ENCODE measurements around the gene PRDM7.
"Not testable (repeated sequence)": the region's sequence is repeated elsewhere in the genome, so short reads cannot be mapped to it uniquely, and the experiment has no call there.

PRDM7 gene

DNA sequence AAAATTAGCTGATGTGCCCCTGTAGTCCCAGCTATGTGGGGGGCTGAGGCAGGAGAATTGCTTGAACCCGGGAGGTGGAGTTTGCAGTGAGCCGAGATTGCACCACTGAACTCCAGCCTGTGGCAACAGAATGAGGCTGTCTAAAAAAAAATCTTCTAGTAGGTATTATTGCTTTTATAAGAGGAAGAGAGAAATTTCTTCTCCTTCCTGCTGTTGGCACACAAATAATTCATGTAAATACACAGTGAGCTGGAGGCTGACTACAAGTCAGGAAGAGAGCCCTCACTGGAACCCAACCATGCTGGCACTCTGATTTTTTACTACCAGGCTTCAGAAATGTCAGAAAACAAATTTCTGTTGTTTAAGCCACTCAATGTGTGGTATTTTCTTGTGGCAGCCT lies 6.7 kb downstream of the PRDM7 start:
- no peak for DNase-seq

GRCh38 chr16:90061437-90061836 lies 15.7 kb downstream of the PRDM7 start:
- DNase-seq, result no peak

GRCh38 chr16:90057738-90058173 lies 19.4 kb downstream of the PRDM7 start:
- no peak for DNase-seq

DNA sequence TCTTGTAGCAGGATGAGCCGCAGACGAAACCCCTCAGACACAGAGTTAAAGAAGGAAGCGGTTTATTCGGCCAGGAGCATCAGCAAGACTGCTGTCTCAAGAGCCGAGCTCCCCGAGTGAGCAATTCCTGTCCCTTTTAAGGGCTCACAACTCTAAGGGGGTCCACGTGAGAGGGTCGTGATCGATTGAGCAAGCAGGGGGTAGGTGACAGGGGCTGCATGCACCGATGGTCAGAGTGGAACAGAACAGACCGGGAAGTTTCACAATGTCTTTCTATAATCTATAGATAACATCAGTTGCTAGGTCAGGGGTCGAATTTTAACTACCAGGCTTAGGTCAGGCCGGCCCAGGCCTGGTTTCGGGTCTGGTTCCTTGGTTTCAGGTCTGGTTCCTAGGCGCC lies 20.6 kb downstream of the PRDM7 start:
- not testable (repeated sequence) for DNase-seq

GRCh38 chr16:90055371-90055770 lies 21.8 kb downstream of the PRDM7 start:
- no peak for DNase-seq

DNA sequence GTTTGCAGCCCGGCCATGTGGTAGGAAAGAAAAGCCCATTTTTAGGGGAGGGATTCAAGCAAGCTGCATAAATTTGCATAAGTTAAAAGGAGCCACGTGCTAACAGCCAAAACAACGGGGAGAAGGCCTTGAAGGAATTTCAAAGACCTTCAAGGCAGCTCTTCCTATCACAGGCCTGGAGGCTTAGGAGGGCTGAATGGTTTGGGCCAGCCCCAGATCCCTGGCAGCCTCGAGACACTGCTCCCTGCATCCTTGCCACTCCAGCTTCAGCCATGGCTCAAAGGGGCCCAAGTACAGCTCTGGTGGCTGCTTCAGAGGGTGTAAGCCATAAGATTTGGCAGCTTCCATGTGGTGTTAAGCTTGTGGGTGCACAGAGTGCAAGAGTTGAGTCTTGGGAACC lies 22.6 kb downstream of the PRDM7 start:
- no peak for DNase-seq

DNA sequence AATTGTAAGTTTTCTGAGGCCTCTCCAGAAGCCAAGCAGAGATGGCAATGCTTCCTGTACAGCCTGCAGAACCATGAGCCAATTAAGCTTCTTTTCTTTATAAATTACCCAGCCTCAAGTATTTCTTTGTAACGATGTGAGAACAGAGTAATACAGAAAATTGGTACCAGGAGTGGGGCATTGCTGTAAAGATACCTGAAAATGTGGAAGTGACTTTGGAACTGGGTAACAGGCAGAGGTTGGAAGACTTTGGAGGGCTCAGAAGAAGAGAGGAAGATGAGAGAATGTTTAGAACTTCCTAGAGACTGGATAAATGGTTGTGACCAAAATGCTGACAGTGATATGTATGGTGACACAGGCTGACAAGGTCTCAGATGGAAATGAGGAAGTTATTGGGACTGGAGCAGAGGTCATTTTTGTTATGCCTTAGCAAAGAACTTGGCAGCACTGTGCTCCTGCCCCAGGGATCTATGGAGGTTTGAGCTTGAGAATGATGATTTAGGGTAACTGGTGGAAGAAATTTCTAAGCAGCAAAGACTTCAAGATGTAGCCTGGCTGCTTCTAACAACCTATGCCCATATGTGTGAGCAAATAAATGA lies 23.1 kb downstream of the PRDM7 start:
- no peak for DNase-seq

- DNase-seq, result no peak
Measured at GRCh38 chr16:90050969-90051368, 26.2 kb downstream of the PRDM7 start.

DNA sequence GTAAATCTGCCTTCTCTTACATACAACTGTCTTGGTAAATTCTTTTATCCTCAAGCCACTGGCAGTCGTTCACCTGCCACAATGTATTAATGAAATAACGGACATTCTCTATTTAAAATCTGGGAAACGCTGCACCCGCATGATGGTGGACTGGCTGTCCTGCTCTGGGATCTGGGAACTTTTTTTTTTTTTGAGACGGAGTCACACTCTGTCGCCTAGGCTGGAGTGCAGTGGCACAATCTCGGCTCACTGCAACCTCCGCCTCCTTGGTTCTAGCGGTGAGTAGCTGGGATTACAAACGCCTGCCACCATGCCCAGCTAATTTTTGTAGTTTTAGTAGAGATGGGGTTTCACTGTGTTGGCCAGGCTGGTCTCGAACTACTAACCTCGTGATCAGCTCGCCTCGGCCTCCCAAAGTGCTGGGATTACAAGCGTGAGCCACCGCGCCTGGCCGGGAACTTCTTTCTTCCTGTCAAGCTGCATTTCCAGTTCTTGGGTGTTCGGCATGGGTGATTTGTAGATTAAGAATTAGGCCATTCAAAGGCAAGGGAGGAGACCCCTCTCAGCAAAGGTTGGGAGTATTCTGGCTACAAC lies 28.3 kb downstream of the PRDM7 start:
- no peak for DNase-seq

GRCh38 chr16:90048347-90048722 lies 28.8 kb downstream of the PRDM7 start:
- no peak for DNase-seq

DNA sequence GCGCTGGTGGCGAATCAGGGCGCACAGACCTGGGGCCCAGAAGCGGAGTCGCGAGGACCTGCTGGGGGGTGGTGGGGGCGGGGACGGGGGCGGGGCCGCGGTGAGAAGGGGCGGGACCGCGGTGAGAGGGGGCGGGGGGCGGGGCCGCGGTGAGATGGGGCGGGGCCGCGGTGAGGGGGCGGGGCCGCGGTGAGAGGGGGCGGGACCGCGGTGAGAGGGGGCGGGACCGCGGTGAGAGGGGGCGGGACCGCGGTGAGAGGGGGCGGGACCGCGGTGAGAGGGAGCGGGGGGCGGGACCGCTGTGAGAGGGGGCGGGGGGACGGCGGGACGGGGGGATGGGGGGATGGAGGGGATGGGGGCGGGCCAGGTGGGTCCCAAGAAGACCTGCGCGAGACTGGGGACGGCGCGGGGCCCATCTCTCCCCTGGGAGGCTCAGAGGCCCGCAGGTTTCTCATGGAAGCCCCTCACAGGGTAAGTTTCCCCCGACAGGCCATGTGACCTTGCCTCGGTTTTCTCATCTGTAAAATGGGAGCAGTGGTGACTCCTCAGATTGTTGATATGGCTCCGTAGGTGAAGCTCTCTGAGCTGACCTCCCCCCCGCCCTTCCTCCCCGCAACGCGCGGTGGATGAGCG lies 29.3 kb downstream of the PRDM7 start:
- no peak for DNase-seq

GRCh38 chr16:90046971-90047713 lies 30.0 kb downstream of the PRDM7 start:
- DNase-seq, result no peak

DNA sequence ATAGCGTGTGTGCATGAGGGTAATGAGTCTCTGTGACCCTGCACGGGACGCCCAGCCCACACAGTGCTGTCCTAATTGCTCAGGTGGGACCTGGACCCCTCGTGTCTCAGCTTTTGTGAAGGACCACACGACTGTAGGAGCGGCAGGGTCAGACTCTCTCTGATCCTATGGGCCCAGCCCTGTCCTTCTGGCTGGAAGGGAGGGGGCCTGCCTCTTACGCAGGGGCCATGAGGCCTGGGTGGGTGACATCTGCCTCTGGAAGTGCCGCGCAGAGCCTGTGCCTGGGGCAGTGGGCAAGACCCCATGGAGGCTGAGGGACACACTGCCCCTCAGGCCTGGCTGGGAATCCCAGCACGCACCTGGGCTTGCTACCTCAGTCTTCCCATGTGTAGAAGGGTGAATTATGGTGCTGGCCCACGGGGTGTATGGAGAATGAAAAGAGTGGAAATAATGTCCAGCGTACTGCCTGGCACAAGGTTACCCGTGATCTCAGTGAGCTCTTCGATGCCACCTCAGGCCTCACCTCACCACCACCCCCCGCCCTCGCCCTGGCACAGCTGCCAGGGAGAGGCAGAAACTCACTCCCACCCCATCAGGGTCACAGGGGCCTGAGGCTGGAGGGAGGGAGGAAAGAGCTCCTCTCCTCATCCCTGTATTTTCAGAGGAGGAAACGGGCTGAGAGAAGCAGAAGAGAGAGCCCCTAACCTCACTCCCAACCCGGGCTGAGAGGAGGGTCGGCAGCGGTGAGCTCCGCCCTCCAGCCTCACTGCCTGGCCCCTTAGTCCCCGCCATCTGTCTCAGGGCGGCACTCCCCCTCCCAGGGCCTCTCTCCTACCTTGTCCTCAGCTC lies 30.8 kb downstream of the PRDM7 start:
- DNase-seq, result no peak

- no peak for DNase-seq
Measured at GRCh38 chr16:90044111-90044551, 33.0 kb downstream of the PRDM7 start.

DNA sequence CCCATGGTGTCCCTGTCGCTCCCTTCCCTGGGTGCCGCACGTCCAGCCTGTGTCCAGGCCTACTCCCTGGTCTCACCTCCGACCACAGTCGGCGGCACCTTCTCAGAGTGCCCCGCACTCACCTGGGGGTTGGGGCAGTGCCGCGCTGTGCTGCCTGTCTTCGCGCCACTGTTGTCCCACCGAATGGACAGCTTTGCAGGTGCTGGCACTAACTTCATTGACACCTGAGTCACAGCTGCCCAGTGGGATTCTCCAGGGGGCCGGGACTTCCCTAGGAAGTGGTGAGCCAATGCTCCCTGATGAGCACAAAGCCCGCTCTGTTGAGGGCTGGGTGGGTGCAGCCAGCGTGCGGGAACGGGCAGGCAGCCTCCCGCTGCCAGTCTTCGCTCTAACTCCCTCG lies 33.6 kb downstream of the PRDM7 start:
- no peak for DNase-seq

DNA sequence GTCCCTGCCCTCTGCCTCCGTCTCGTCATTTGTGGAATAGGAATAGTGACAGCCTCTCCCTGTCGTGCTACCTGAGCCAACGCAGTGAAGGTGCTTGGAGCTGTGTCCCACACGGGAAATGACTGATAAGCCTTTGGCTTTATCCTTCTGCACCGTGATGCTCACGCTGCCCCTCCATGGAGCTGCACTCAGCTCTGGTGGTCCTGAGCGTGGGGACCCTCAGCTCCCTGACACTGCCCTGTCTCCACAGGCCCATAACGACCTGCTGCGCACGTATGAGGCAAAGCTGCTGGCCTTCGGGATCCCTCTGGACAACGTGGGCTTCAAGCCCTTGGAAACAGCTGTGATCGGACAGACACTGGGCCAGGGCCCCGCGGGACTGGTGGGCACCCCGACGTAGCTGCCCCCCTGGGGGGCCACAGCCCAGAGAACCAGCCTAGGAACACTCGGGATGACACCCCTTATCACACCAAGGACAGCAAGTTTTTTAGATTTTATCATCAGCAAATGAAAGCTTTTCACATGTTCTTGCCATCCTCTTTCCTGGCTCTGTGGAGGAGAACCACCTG lies 34.1 kb downstream of the PRDM7 start:
- no peak for DNase-seq

GRCh38 chr16:90041896-90042473 lies 35.1 kb downstream of the PRDM7 start:
- DNase-seq, result no peak

- no peak for DNase-seq
Measured at GRCh38 chr16:90040152-90041023, 36.7 kb downstream of the PRDM7 start.

- no peak for DNase-seq
Measured at GRCh38 chr16:90037276-90037675, 39.9 kb downstream of the PRDM7 start.

DNA sequence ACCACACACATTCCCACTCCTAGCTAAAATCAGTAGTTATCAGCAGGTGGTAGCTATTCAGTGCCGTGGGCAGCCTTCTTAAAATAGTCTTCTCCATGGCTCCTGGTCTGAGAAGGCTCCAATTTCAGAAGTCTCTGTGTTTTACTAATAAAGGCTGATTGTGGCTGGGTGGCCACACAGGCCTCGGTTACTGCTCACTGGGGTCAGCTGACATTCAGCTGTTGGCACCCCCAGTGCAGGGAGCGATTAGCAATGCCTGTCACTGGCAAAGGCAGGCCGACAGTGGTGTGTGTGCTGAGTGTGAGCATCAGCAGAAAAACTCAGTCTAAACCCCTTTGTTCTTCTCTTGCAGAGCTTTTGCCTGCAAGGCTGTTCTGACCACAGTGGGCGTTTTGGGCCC lies 41.2 kb downstream of the PRDM7 start:
- DNase-seq, result no peak

DNA sequence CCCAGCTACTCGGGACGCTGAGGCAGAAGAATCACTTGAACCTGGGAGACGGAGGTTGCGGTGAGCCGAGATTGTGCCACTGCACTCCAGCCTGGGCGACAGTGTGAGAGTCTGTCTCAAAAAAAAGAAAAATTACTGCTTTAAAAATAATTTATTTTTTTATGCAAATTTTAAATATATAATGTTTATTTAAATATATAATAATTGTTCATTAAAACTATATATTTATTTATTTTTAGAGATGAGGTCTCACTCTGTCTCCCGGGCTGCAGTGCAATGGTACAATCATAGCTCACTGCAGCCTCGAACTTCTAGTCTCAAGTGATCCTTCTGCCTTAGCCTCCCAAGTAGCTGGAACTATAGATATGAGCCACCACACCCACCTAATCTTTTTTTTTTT lies 42.6 kb downstream of the PRDM7 start:
- DNase-seq, result no peak

All from bone marrow (tissue), 2 donors.